GM18951 (cell line): ENCODE measurements around the gene SLC15A3.
"Not testable (repeated sequence)": the region's sequence is repeated elsewhere in the genome, so short reads cannot be mapped to it uniquely, and the experiment has no call there.

ENCODE experiments used
- POLR2A ChIP-seq: IDR thresholded peaks from 4 replicates; pipeline ENCODE4 v1.6.1; 2011; ENCODE audit warnings: mild to moderate bottlenecking; ENCODE audit not compliant: insufficient read length, insufficient read depth; ENCODE audit errors: extremely low read depth
- in situ Hi-C: fragments of 300-500 bp; cut with MboI; formaldehyde crosslinking; loops from one replicate; pipeline ENCODE4 v1.12.0; 2022; ENCODE audit warnings: low sequenced_read_pairs, mixed read lengths, inconsistent platforms; ENCODE audit not compliant: unreplicated experiment

The SLC15A3 gene

DNA sequence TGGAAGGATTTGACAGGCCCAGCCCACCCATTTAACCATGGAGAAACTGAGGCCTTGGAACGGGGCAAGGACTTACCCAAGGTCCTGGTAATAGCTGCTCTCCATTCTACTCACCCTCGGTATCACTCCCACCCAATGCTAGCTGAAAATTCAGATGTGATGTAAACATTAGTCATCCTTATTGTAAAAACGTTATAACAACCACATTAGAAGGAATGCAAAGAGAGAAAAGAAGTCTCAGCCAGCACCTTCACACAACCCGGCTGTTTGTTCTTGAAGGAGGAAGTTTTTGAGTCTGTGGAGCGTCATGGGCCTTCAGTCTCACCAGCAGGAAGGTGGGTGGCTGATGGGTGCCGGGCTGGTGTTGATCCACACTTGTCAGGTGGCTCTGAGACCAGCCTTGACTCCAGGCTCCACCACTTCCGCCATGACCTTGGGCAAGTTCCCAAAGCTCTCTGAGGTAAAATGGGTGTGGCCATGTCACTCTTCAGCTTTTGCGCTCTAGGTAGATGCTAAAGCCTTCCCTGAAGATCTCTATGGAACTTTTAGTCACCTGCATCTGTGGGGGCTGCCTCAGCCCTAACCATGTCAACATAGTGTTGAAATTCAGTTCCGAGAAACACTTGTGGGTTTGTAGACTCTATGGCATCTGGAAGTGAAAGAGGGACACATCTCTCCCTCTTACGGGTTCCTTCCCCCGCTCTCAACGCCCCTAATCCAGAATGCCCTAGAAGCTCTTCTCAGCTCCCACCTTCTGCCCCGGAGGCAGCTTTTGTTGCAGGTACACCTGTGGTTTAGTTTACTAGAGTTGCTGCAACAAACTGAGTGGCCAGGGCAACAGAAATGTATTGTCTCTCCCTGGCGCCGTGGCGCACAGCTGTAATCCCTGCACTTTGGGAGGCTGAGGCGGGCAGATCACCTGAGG lies 34.3 kb upstream of the SLC15A3 start:
- no peak for TF ChIP-seq POLR2A
- in situ Hi-C loops, result no loop called here

GRCh38 chr11:60985501-60985900 lies 33.5 kb upstream of the SLC15A3 start:
- in situ Hi-C loops, result no loop called here
- TF ChIP-seq POLR2A, result no peak

DNA sequence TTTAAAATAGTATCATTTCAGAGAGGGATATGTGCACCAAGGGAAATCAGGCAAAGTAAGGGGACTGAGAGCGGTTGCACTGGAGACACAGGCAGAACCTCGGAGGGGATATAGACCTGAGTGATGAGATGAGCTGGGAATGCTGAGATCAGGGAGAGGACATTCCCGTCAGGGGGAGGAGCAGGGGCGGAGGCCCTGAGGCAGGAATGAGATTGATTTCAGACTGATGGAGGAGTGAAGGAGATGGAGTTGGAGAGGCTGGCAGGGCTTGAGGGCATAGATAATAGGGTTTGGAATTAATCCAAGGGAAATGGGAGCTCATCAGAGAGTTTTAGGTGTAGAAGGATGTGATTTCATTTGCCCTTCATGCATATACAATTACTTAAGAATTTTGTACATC lies 32.7 kb upstream of the SLC15A3 start:
- in situ Hi-C loops, result no loop called here
- TF ChIP-seq POLR2A, result no peak

GRCh38 chr11:60984149-60984548 lies 32.2 kb upstream of the SLC15A3 start:
- in situ Hi-C loops, result no loop called here
- no peak for TF ChIP-seq POLR2A

GRCh38 chr11:60982184-60982583 lies 30.2 kb upstream of the SLC15A3 start:
- in situ Hi-C loops, result no loop called here
- no peak for TF ChIP-seq POLR2A

- no peak for TF ChIP-seq POLR2A
- in situ Hi-C loops, result no loop called here
Measured at GRCh38 chr11:60981515-60981914, 29.5 kb upstream of the SLC15A3 start.

DNA sequence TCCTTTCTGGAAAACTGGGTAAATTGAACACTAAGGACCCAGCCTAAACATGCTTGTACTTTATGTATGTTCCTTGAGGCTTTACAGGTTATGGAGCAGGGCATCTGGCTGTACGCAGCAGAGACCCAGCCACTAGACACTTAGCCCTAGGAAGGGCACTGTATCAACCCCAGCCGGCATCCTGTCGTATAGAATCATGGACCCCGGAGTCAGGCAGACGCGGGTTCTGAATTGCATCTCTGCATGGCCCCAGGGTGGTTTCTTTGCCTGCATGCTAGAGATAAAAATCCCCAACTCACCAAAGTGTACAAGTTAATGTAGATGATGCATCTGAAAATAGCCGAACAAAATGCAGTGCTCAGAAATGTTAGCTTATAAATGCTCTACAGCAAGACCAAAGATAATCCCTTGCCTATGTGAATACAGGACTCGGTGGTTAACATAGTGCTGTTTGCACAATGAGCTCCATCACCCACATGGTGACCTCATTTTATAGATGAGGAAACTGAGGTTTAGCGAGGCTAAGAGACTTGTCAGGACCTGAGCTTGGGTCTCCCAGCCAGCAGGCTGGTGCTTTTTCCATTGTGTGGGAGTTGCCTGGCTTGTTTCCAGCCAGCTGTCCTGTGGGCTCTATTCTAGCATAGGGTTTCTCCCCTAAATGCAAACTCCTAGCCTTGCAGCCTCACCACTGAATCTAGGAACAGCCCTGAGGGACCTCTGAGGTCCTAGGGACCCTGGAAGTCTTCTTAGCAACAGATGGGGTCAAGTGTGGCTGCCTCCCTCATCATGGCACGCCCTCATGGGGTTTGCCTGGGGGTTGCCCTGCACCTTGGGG lies 26.8 kb upstream of the SLC15A3 start:
- no peak for TF ChIP-seq POLR2A
- in situ Hi-C loops, result no loop called here

DNA sequence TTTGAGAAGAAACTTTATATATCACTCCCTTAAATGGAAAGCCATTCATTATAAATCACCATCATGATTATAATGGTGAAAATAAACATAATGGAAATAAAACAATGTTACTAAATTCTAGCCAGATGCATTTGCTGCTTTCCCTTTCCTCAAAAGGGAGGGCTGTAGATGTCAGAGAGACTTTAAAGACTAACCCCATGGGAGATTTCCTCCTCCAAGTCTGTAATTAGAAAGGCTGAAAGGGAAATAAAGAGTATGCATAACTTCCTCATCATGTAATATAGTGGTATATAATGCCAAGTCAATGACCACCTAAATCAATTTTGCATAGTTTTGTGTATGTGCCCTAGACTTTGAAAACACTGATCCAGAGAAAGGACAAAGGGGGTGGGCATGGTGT lies 25.9 kb upstream of the SLC15A3 start:
- in situ Hi-C loops, result no loop called here
- TF ChIP-seq POLR2A, result no peak

- no peak for TF ChIP-seq POLR2A
- in situ Hi-C loops, result no loop called here
Measured at GRCh38 chr11:60977224-60977623, 25.2 kb upstream of the SLC15A3 start.

- TF ChIP-seq POLR2A, result no peak
Measured at GRCh38 chr11:60974726-60975125, 22.8 kb upstream of the SLC15A3 start.

GRCh38 chr11:60974316-60974715 lies 22.3 kb upstream of the SLC15A3 start:
- in situ Hi-C loops, result not testable (repeated sequence)

More at GRCh38 chr11:60974726-60975125, 22.8 kb upstream of the SLC15A3 start:
- in situ Hi-C loops, result no loop called here

DNA sequence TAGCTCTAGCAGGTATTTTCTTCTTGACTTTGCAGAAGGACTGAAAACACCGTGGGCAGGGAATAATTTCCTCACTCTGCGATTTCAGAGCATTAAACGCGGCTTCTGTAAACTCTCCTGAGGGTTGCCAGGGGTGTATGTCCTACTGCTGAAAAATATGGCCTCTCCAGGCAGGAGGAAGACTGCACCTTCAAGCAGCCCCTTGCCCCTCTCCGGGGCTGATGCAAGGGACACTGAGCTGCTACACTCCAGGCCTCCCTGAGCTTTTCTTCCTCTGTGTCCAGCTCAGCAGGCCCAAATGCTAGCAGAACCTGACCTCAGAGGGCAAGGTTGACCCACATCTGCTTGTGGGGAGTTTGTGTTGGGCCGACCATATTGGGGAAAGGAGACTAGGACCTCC lies 21.7 kb upstream of the SLC15A3 start:
- in situ Hi-C loops, result no loop called here
- TF ChIP-seq POLR2A, result no peak

DNA sequence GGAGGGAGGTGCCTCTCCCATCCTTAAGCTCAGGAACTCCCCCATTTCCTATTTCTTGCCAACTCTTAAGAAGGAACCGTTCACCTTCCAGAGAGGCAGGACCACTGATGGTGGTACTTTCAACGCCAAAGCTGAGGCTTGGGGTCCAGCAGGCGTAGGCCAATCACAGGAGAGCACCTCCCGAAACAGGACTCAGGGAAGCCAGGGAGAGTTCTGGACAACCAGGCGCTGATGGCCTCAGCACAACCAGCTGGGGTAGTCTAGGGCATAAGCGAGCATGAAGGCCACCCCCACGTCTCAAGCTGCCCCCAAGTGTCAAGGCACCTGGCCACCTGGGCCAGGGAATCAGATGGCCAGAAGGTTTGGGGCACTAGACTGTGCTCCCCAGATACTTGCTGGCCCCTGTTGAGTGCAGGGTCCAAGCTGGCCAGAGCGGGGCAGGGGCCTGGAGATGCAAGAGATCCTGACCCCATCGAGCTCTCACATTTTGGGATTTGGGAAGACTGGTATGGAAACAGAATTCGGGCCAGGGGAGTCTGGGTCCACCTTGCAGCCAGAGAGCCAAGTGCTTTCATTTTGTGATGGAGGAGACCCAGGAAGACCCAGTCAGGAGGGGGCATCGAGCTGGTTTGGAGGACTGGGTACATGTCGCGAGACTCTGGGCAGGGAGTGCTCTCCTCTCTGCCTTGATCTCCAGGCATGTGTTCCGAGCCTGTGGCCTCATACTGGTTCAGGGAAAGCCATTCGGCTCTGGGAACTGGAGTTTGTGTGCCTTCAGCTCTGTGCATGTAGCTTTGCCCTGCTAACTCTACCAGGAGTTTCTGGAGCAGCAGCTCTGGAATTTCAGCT lies 20.4 kb upstream of the SLC15A3 start:
- TF ChIP-seq POLR2A, result no peak
- in situ Hi-C loops, result no loop called here
